ENCODE data around the gene POU2F1.

POU2F1 gene

GRCh38 chr1:167473761-167474160 lies 253.1 kb downstream of the POU2F1 start:
- Histone ChIP-seq H3K36me3 (ENCODE audit: control insufficient read depth, insufficient read depth, low read length) (no peaks in the 10 kb centered on the region), H3K27me3 (ENCODE audit: control insufficient read depth, insufficient read depth, low read length) (no peaks in the 10 kb centered on the region), H3K4me1 (ENCODE audit: control insufficient read depth, insufficient read depth, low read length) (no peaks in the 10 kb centered on the region), H3K27ac (ENCODE audit: low read length) (no peak overlapping the region), H3K4me3 (ENCODE audit: low read length) (no peak overlapping the region), H3K9me3 (ENCODE audit: control insufficient read depth, insufficient read depth, low read length) (no peaks in the 10 kb centered on the region)
- no peak for DNase-seq (ENCODE audit: low read depth, low spot score)
- WGBS (ENCODE audit: insufficient coverage, insufficient read length) = no CpG with 5 or more reads among the region's 5 CpGs

GRCh38 chr1:167474191-167474641 lies 253.5 kb downstream of the POU2F1 start:
- Histone ChIP-seq H3K27me3 (ENCODE audit: control insufficient read depth, insufficient read depth, low read length) (no peaks in the 10 kb centered on the region), H3K4me1 (ENCODE audit: control insufficient read depth, insufficient read depth, low read length) (no peaks in the 10 kb centered on the region), H3K27ac (ENCODE audit: low read length) (no peak overlapping the region), H3K9me3 (ENCODE audit: control insufficient read depth, insufficient read depth, low read length) (no peaks in the 10 kb centered on the region), H3K4me3 (ENCODE audit: low read length) (no peak overlapping the region), H3K36me3 (ENCODE audit: control insufficient read depth, insufficient read depth, low read length) (no peaks in the 10 kb centered on the region)
- DNase-seq (ENCODE audit: low read depth, low spot score) = no peak
- no CpG with 5 or more reads among the region's 5 CpGs for WGBS (ENCODE audit: insufficient coverage, insufficient read length)

GRCh38 chr1:167476061-167476460 lies 255.4 kb downstream of the POU2F1 start:
- DNase-seq (ENCODE audit: low read depth, low spot score) = no peak
- H3K27ac ChIP-seq (ENCODE audit: low read length) = no peak overlapping the region
- H3K36me3 ChIP-seq (ENCODE audit: control insufficient read depth, insufficient read depth, low read length) = no peaks in the 10 kb centered on the region
- H3K27me3 ChIP-seq (ENCODE audit: control insufficient read depth, insufficient read depth, low read length) = no peaks in the 10 kb centered on the region
- no CpG with 5 or more reads among the region's 2 CpGs for WGBS (ENCODE audit: insufficient coverage, insufficient read length)
- no peaks in the 10 kb centered on the region for H3K4me1 ChIP-seq (ENCODE audit: control insufficient read depth, insufficient read depth, low read length)
- H3K9me3 ChIP-seq (ENCODE audit: control insufficient read depth, insufficient read depth, low read length) = no peaks in the 10 kb centered on the region
- no peak overlapping the region for H3K4me3 ChIP-seq (ENCODE audit: low read length)

Data from iPS DF 6.9 (cell line).